ENCODE results near the gene CDK5.

CDK5 gene

DNA sequence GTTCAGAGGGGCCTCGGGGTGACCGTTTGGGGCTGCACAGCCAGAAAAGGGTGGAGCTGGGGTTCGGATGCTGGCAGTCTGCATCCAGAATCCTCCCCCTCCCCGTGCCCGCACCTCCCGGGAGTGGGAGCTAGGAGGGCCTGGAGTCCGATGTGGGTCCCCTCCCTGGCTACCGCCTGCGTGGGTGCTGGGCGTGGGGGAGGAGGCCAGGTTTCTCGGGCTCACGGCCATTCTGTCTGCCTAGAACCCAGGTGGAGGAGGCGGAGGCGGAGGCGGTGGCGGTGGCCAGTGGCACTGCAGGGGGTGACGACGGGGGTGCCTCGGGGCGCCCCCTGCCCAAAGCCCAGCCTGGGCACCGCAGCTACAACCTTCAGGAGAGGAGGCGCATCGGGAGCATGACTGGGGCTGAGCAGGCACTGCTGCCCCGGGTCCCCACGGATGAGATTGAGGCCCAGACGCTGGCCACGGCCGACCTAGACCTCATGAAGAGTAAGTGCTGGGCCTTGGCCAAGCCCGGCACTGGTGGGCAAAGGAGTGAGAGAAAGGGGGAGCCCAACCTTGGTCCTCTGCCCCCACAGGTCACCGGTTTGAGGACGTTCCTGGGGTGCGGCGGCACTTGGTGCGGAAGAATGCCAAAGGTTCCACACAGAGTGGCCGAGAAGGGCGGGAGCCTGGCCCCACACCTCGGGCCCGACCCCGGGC, 8.7 kb upstream of the CDK5 start:
- H3K18ac ChIP-seq (ENCODE audit: low read depth in 1 of 2, low read length in 2 of 2) = no peak overlapping the region
- no peaks in the 10 kb centered on the region for H3K9me3 ChIP-seq (ENCODE audit: control insufficient read depth, low read length)
- H2BK120ac ChIP-seq (ENCODE audit: low read depth, low read length) = no peak overlapping the region
- WGBS = 94% methylated on average over 39 of the region's 39 CpGs
- no peak overlapping the region for H4K8ac ChIP-seq (ENCODE audit: low read length)
- no peak overlapping the region for H3K23ac ChIP-seq (ENCODE audit: low read length in 2 of 2)
- no peak overlapping the region for H3K14ac ChIP-seq (ENCODE audit: low read length in 2 of 2)
- H2AFZ ChIP-seq (ENCODE audit: low read depth, low read length) = no peak overlapping the region
- H3K4me3 ChIP-seq (ENCODE audit: insufficient read depth in 1 of 2, low read depth in 1 of 2, low read length in 2 of 2) = no peak overlapping the region
- no peak overlapping the region for H2BK12ac ChIP-seq (ENCODE audit: low read length in 2 of 2)
- peaks cover 45% of the 10 kb centered on the region for H3K79me1 ChIP-seq (replicated peaks; ENCODE audit: low read length, poor library complexity, severe bottlenecking)
- no peak overlapping the region for H3K27ac ChIP-seq (ENCODE audit: low read length, poor library complexity, severe bottlenecking)
- no peak overlapping the region for H4K91ac ChIP-seq (ENCODE audit: low read length)
- peaks cover 40% of the 10 kb centered on the region for H3K4me1 ChIP-seq (ENCODE audit: control insufficient read depth, insufficient read depth, low read depth, low read length)
- H3K36me3 ChIP-seq (ENCODE audit: control insufficient read depth in 1 of 2, insufficient read depth in 2 of 2, low read depth in 1 of 2, low read length in 2 of 2) = peaks cover 72 to 76% of the 10 kb centered on the region in 2 experiments
- H3K4me2 ChIP-seq (ENCODE audit: low read length, poor library complexity, severe bottlenecking) = no peak overlapping the region
- no peak overlapping the region for H2BK5ac ChIP-seq (ENCODE audit: low read depth, low read length, poor library complexity, severe bottlenecking)
- no peak overlapping the region for H3K9ac ChIP-seq (ENCODE audit: low read length)
- no peak overlapping the region for H2BK15ac ChIP-seq (ENCODE audit: low read depth, poor library complexity, severe bottlenecking)
- H3K4ac ChIP-seq (ENCODE audit: low read depth in 1 of 2, low read length in 2 of 2) = no peak overlapping the region
- H2AK5ac ChIP-seq (ENCODE audit: low read length, severe bottlenecking) = peak overlapping the region; percentile 6
- no peak for DNase-seq
- H3K27me3 ChIP-seq (ENCODE audit: control insufficient read depth in 1 of 2, insufficient read depth in 1 of 2, low read length in 2 of 2) = no peaks in the 10 kb centered on the region

DNA sequence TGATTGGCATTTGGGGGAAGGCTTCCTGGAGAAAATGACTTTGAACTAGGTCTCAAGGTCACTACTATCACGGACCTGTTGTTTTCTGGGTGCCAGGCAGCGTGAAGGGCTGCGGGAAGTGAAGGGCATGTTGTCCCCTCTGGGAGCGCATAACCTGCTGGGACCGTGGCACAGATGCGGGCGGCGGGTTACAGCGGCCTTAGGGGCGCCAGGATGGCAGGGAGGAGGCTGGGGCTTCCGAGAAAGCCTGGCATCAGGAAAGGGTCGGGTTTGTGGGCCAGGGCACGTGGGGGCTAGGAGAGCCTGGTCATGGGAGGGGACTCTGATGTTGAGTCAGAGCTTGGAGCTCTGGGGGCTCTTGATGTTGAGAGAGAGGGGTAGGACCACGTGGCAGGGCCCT, 7.8 kb upstream of the CDK5 start:
- Histone ChIP-seq H2BK5ac (ENCODE audit: low read depth, low read length, poor library complexity, severe bottlenecking) (no peak overlapping the region), H4K8ac (ENCODE audit: low read length) (no peak overlapping the region), H3K9me3 (ENCODE audit: control insufficient read depth, low read length) (no peaks in the 10 kb centered on the region), H3K27me3 (ENCODE audit: control insufficient read depth in 1 of 2, insufficient read depth in 1 of 2, low read length in 2 of 2) (no peaks in the 10 kb centered on the region), H2AK5ac (ENCODE audit: low read length, severe bottlenecking) (no peak overlapping the region), H3K4me1 (ENCODE audit: control insufficient read depth, insufficient read depth, low read depth, low read length) (peaks cover 49% of the 10 kb centered on the region), H2BK120ac (ENCODE audit: low read depth, low read length) (no peak overlapping the region), H3K23ac (ENCODE audit: low read length in 2 of 2) (no peak overlapping the region), H2BK12ac (ENCODE audit: low read length in 2 of 2) (no peak overlapping the region), H3K9ac (ENCODE audit: low read length) (no peak overlapping the region), H4K91ac (ENCODE audit: low read length) (no peak overlapping the region), H3K4me3 (ENCODE audit: insufficient read depth in 1 of 2, low read depth in 1 of 2, low read length in 2 of 2) (no peak overlapping the region), H3K79me1 (replicated peaks; ENCODE audit: low read length, poor library complexity, severe bottlenecking) (peaks cover 36% of the 10 kb centered on the region), H3K27ac (ENCODE audit: low read length, poor library complexity, severe bottlenecking) (no peak overlapping the region), H2BK15ac (ENCODE audit: low read depth, poor library complexity, severe bottlenecking) (no peak overlapping the region), H3K4ac (ENCODE audit: low read depth in 1 of 2, low read length in 2 of 2) (no peak overlapping the region), H3K14ac (ENCODE audit: low read length in 2 of 2) (no peak overlapping the region), H3K36me3 (ENCODE audit: control insufficient read depth in 1 of 2, insufficient read depth in 2 of 2, low read depth in 1 of 2, low read length in 2 of 2) (peaks cover 64 to 67% of the 10 kb centered on the region in 2 experiments), H2AFZ (ENCODE audit: low read depth, low read length) (no peak overlapping the region), H3K18ac (ENCODE audit: low read depth in 1 of 2, low read length in 2 of 2) (no peak overlapping the region), H3K4me2 (ENCODE audit: low read length, poor library complexity, severe bottlenecking) (no peak overlapping the region)
- no peak for DNase-seq
- 97% methylated on average over 14 of the region's 14 CpGs for WGBS

DNA sequence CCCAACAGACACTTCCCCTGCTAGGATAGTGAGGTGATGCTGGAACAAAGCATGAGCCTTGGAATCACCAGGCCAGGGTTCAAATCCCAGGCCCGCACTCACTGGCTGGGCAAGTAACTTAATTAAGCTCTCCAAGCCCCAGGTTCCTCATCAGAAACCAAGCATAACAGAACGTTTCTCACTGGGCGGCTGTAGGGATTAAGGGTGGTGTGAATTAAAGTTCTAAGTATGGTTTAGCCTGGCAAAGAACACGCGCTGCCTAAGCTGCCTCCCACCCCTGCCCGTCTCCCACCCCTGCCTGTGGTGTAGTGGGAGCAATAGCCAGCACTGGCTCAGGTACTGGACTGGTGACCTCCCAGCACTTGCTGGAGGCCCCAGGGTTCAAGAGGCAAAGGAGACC, 7.3 kb upstream of the CDK5 start:
- no peak overlapping the region for H3K4ac ChIP-seq (ENCODE audit: low read depth in 1 of 2, low read length in 2 of 2)
- no peak overlapping the region for H3K4me2 ChIP-seq (ENCODE audit: low read length, poor library complexity, severe bottlenecking)
- no peak overlapping the region for H3K27ac ChIP-seq (ENCODE audit: low read length, poor library complexity, severe bottlenecking)
- DNase-seq = no peak
- no peaks in the 10 kb centered on the region for H3K9me3 ChIP-seq (ENCODE audit: control insufficient read depth, low read length)
- no peak overlapping the region for H3K18ac ChIP-seq (ENCODE audit: low read depth in 1 of 2, low read length in 2 of 2)
- no peak overlapping the region for H3K9ac ChIP-seq (ENCODE audit: low read length)
- H3K36me3 ChIP-seq (ENCODE audit: control insufficient read depth in 1 of 2, insufficient read depth in 2 of 2, low read depth in 1 of 2, low read length in 2 of 2) = peaks cover 58 to 62% of the 10 kb centered on the region in 2 experiments
- 100% methylated on average over 5 of the region's 6 CpGs for WGBS
- H2AK5ac ChIP-seq (ENCODE audit: low read length, severe bottlenecking) = no peak overlapping the region
- no peak overlapping the region for H2BK15ac ChIP-seq (ENCODE audit: low read depth, poor library complexity, severe bottlenecking)
- no peak overlapping the region for H3K4me3 ChIP-seq (ENCODE audit: insufficient read depth in 1 of 2, low read depth in 1 of 2, low read length in 2 of 2)
- H3K23ac ChIP-seq (ENCODE audit: low read length in 2 of 2) = no peak overlapping the region
- no peak overlapping the region for H2AFZ ChIP-seq (ENCODE audit: low read depth, low read length)
- H3K4me1 ChIP-seq (ENCODE audit: control insufficient read depth, insufficient read depth, low read depth, low read length) = peaks cover 50% of the 10 kb centered on the region
- no peak overlapping the region for H2BK5ac ChIP-seq (ENCODE audit: low read depth, low read length, poor library complexity, severe bottlenecking)
- no peak overlapping the region for H4K8ac ChIP-seq (ENCODE audit: low read length)
- no peak overlapping the region for H2BK120ac ChIP-seq (ENCODE audit: low read depth, low read length)
- no peak overlapping the region for H3K14ac ChIP-seq (ENCODE audit: low read length in 2 of 2)
- H2BK12ac ChIP-seq (ENCODE audit: low read length in 2 of 2) = no peak overlapping the region
- no peaks in the 10 kb centered on the region for H3K27me3 ChIP-seq (ENCODE audit: control insufficient read depth in 1 of 2, insufficient read depth in 1 of 2, low read length in 2 of 2)
- H3K79me1 ChIP-seq (replicated peaks; ENCODE audit: low read length, poor library complexity, severe bottlenecking) = peaks cover 31% of the 10 kb centered on the region
- peak overlapping the region; percentile 45 for H4K91ac ChIP-seq (ENCODE audit: low read length)

DNA sequence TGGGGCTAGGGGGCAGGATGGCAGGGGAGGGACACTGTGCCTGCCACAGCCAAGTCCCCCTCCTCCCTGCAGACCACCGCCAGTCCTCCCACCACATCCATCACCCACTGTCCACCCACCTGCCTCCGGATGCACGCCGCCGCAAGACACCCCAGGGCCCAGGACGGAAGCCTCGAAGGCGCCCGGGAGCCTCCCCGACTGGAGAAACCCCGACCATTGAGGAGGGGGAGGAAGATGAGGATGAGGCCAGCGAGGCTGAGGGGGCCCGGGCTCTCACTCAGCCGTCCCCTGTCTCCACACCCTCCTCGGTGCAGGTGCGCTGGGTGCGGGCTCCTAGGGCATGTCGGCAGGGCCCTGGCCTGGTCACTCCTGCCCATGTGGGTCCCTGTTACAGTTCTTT, 6.8 kb upstream of the CDK5 start:
- H2BK120ac ChIP-seq (ENCODE audit: low read depth, low read length) = no peak overlapping the region
- H3K23ac ChIP-seq (ENCODE audit: low read length in 2 of 2) = no peak overlapping the region
- no peak overlapping the region for H3K4ac ChIP-seq (ENCODE audit: low read depth in 1 of 2, low read length in 2 of 2)
- H2AFZ ChIP-seq (ENCODE audit: low read depth, low read length) = no peak overlapping the region
- no peaks in the 10 kb centered on the region for H3K27me3 ChIP-seq (ENCODE audit: control insufficient read depth in 1 of 2, insufficient read depth in 1 of 2, low read length in 2 of 2)
- no peak for DNase-seq
- peak overlapping the region; percentile 45 for H4K91ac ChIP-seq (ENCODE audit: low read length)
- no peak overlapping the region for H3K9ac ChIP-seq (ENCODE audit: low read length)
- no peak overlapping the region for H3K14ac ChIP-seq (ENCODE audit: low read length in 2 of 2)
- H3K36me3 ChIP-seq (ENCODE audit: control insufficient read depth in 1 of 2, insufficient read depth in 2 of 2, low read depth in 1 of 2, low read length in 2 of 2) = peaks cover 53 to 57% of the 10 kb centered on the region in 2 experiments
- peaks cover 26% of the 10 kb centered on the region for H3K79me1 ChIP-seq (replicated peaks; ENCODE audit: low read length, poor library complexity, severe bottlenecking)
- H3K9me3 ChIP-seq (ENCODE audit: control insufficient read depth, low read length) = no peaks in the 10 kb centered on the region
- H3K4me3 ChIP-seq (ENCODE audit: insufficient read depth in 1 of 2, low read depth in 1 of 2, low read length in 2 of 2) = no peak overlapping the region
- WGBS = 98% methylated on average over 18 of the region's 18 CpGs
- no peak overlapping the region for H2AK5ac ChIP-seq (ENCODE audit: low read length, severe bottlenecking)
- H3K27ac ChIP-seq (ENCODE audit: low read length, poor library complexity, severe bottlenecking) = no peak overlapping the region
- H3K18ac ChIP-seq (ENCODE audit: low read depth in 1 of 2, low read length in 2 of 2) = no peak overlapping the region
- H2BK12ac ChIP-seq (ENCODE audit: low read length in 2 of 2) = no peak overlapping the region
- no peak overlapping the region for H2BK15ac ChIP-seq (ENCODE audit: low read depth, poor library complexity, severe bottlenecking)
- H2BK5ac ChIP-seq (ENCODE audit: low read depth, low read length, poor library complexity, severe bottlenecking) = no peak overlapping the region
- H3K4me2 ChIP-seq (ENCODE audit: low read length, poor library complexity, severe bottlenecking) = no peak overlapping the region
- no peak overlapping the region for H4K8ac ChIP-seq (ENCODE audit: low read length)
- peaks cover 50% of the 10 kb centered on the region for H3K4me1 ChIP-seq (ENCODE audit: control insufficient read depth, insufficient read depth, low read depth, low read length)
